A549 (cell line): Measurements from ENCODE around the gene TNC. TPM values are rescaled to one million over a fixed set of nuclear protein-coding genes. Genes with fewer than 3 reads are reported as not detected.

Experiments used
- BHLHE40 ChIP-seq: IDR thresholded peaks from 2 replicates; pipeline ENCODE4 v1.6.1; 2012; ENCODE audit warnings: low read depth, low read length, inconsistent platforms
- CBX2 ChIP-seq: fragments of 200-600 bp; sonication (generic); IDR thresholded peaks from 2 replicates; pipeline ENCODE4 v1.6.1; 2016; ENCODE audit warnings: low read depth, mild to moderate bottlenecking, borderline replicate concordance
- CBX8 ChIP-seq: fragments of 200-600 bp; sonication (generic); IDR thresholded peaks from 2 replicates; pipeline ENCODE4 v1.6.1; 2016
- CHD2 ChIP-seq: fragments of 150-350 bp; IDR thresholded peaks from 2 replicates; pipeline ENCODE4 v1.6.1; 2014; ENCODE audit warnings: low read length; ENCODE audit not compliant: partially characterized antibody
- EP300 ChIP-seq, 2 experiments: fragments of >200 bp; sonication (Bioruptor Twin); formaldehyde crosslinking; IDR thresholded peaks; 2 replicates in 1 of 2; 3 replicates in 1 of 2; pipeline ENCODE4 v1.6.1; 2016 to 2017
- HEYL ChIP-seq: fragments of 250-450 bp; sonication (Bioruptor Pico); IDR thresholded peaks from 2 replicates; pipeline ENCODE4 v1.8.0; 2021; ENCODE audit warnings: mild to moderate bottlenecking, moderate library complexity
- HOXB5 ChIP-seq: fragments of 250-450 bp; sonication (Bioruptor Pico); IDR thresholded peaks from 2 replicates; pipeline ENCODE4 v1.5.0; 2020; ENCODE audit warnings: mild to moderate bottlenecking, moderate library complexity
- JUN ChIP-seq, 2 experiments: fragments of >200 bp; sonication (Bioruptor Twin); formaldehyde crosslinking; IDR thresholded peaks; 2 replicates in 1 of 2; 3 replicates in 1 of 2; pipeline ENCODE4 v1.6.1; 2016 to 2017
- JUNB ChIP-seq: fragments of >200 bp; sonication (Bioruptor Twin); formaldehyde crosslinking; IDR thresholded peaks from 2 replicates; pipeline ENCODE4 v1.6.1; 2016
- KDM1A ChIP-seq: fragments of 200-600 bp; sonication (generic); IDR thresholded peaks from 2 replicates; pipeline ENCODE4 v1.6.1; 2016; ENCODE audit warnings: low read depth, mild to moderate bottlenecking
- MYC ChIP-seq: IDR thresholded peaks from 2 replicates; pipeline ENCODE4 v1.6.1; 2012; ENCODE audit warnings: mild to moderate bottlenecking, inconsistent platforms, low read length, improper control_type of control experiment, borderline replicate concordance
- NPAS2 ChIP-seq: fragments of 250-450 bp; sonication (Bioruptor Pico); IDR thresholded peaks from 2 replicates; pipeline ENCODE4 v1.8.0; 2022; ENCODE audit warnings: mild to moderate bottlenecking, moderate library complexity, borderline replicate concordance
- PHF8 ChIP-seq: fragments of 200-600 bp; sonication (generic); IDR thresholded peaks from 2 replicates; pipeline ENCODE4 v1.6.1; 2016; ENCODE audit warnings: low read depth, mild to moderate bottlenecking, antibody characterized with exemption, moderate library complexity, borderline replicate concordance
- RARB ChIP-seq: fragments of 250-450 bp; sonication (Bioruptor Pico); IDR thresholded peaks from 2 replicates; pipeline ENCODE4 v1.8.0; 2021; ENCODE audit warnings: mild to moderate bottlenecking, moderate library complexity
- RCOR1 ChIP-seq: fragments of 150-350 bp; IDR thresholded peaks from 2 replicates; pipeline ENCODE4 v1.6.1; 2014; ENCODE audit warnings: antibody characterized with exemption, low read length, low read depth
- RNF2 ChIP-seq: fragments of 200-600 bp; sonication (generic); IDR thresholded peaks from 2 replicates; pipeline ENCODE4 v1.6.1; 2016; ENCODE audit warnings: low read depth, mild to moderate bottlenecking, antibody characterized with exemption, moderate library complexity, borderline replicate concordance
- TP53 ChIP-seq: fragments of 250-450 bp; sonication (Bioruptor Pico); IDR thresholded peaks from 2 replicates; pipeline ENCODE4 v1.5.0; 2021; ENCODE audit warnings: mild to moderate bottlenecking, moderate library complexity
- ZC3H11A ChIP-seq: fragments of 450-650 bp; IDR thresholded peaks from 2 replicates; pipeline ENCODE4 v1.6.1; 2014; ENCODE audit warnings: antibody characterized with exemption, mild to moderate bottlenecking
- ZFP36 ChIP-seq: fragments of 450-650 bp; IDR thresholded peaks from 2 replicates; pipeline ENCODE4 v1.6.1; 2014; ENCODE audit warnings: borderline replicate concordance; ENCODE audit not compliant: partially characterized antibody
- polyA plus RNA-seq, 4 experiments: library from polyadenylated mRNA; depleted of rRNA in 3 of 4; stranded (reverse); fragments of >200 nt; fragmentation: RNase III in 1 of 4; extraction: RNeasy Plus Mini Kit Qiagen cat#74134 plus additional on column Dnase treatment in 1 of 4; gene quantifications; 2 replicates in 3 of 4; 3 replicates in 1 of 4; pipeline ENCODE4 v1.2.3, GENCODE V29; 2011 to 2017
- TF ChIP-seq, protein P1 (sequence below): IDR thresholded peaks from 2 replicates; pipeline ENCODE4 v1.6.1; 2012
- TF ChIP-seq, protein P2 (sequence below): fragments of >200 bp; sonication (Bioruptor Twin); formaldehyde crosslinking; IDR thresholded peaks from 3 replicates; pipeline ENCODE4 v1.6.1; 2016
- TF ChIP-seq, protein P3 (sequence below): IDR thresholded peaks from 2 replicates; pipeline ENCODE4 v1.6.1; 2012; ENCODE audit warnings: low read depth, borderline replicate concordance
- TF ChIP-seq, protein P4 (sequence below): fragments of 250-450 bp; sonication (Bioruptor Pico); IDR thresholded peaks from 2 replicates; pipeline ENCODE4 v1.5.0; 2020; ENCODE audit warnings: low read depth, mild to moderate bottlenecking, moderate library complexity
- TF ChIP-seq, protein P5 (sequence below): fragments of 200-600 bp; sonication (generic); IDR thresholded peaks from 2 replicates; pipeline ENCODE4 v1.6.1; 2016; ENCODE audit warnings: antibody characterized with exemption, mild to moderate bottlenecking, moderate library complexity
- TF ChIP-seq, protein P6 (sequence below): fragments of 450-650 bp; IDR thresholded peaks from 2 replicates; pipeline ENCODE4 v1.6.1; 2014; ENCODE audit warnings: antibody characterized with exemption

Gene TNC
- polyA plus RNA-seq, 2 of the 4 experiments (the other 2 are of a cell fraction), result 0.50 to 0.63 TPM

DNA sequence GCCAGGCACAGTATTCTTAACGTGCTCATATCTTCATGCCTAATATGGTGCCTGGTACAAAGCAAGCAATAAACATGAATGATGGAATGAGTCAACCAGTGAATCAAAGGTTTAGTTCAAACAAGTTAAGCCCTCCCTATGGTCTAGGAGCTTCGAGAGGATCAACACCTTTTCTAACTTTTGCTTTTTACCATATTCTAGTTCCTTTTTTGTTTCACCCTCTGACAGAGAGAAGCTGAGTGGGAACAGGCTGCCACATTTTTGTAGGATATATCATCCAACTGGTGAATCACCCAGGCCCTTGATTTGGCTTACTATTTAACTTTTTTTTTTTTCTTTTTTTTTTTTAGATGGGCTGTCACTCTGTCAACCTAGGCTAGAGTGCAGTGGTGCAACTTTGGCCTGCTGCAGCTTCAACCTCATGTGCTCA is 39.3 kb upstream of the TNC start (continued):
- TF ChIP-seq, protein P1, sequence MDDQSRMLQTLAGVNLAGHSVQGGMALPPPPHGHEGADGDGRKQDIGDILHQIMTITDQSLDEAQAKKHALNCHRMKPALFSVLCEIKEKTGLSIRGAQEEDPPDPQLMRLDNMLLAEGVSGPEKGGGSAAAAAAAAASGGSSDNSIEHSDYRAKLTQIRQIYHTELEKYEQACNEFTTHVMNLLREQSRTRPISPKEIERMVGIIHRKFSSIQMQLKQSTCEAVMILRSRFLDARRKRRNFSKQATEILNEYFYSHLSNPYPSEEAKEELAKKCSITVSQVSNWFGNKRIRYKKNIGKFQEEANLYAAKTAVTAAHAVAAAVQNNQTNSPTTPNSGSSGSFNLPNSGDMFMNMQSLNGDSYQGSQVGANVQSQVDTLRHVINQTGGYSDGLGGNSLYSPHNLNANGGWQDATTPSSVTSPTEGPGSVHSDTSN, result no peak
- TF ChIP-seq EP300 (IDR thresholded peaks at IDR 0.05), result no peak
- no peak for TF ChIP-seq CBX8
- TF ChIP-seq, protein P2, sequence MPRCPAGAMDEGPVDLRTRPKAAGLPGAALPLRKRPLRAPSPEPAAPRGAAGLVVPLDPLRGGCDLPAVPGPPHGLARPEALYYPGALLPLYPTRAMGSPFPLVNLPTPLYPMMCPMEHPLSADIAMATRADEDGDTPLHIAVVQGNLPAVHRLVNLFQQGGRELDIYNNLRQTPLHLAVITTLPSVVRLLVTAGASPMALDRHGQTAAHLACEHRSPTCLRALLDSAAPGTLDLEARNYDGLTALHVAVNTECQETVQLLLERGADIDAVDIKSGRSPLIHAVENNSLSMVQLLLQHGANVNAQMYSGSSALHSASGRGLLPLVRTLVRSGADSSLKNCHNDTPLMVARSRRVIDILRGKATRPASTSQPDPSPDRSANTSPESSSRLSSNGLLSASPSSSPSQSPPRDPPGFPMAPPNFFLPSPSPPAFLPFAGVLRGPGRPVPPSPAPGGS, result no peak
- no peak for TF ChIP-seq HEYL (CRISPR knock-in tag)
- no peak for TF ChIP-seq HOXB5 (CRISPR knock-in tag)
- TF ChIP-seq BHLHE40, result no peak
- TF ChIP-seq RNF2, result no peak
- no peak for TF ChIP-seq MYC
- no peak for TF ChIP-seq RCOR1
- TF ChIP-seq KDM1A, result no peak
- TF ChIP-seq CBX2, result no peak
- no peak for TF ChIP-seq RARB (CRISPR knock-in tag)
- TF ChIP-seq ZFP36, result no peak
- TF ChIP-seq, protein P3, sequence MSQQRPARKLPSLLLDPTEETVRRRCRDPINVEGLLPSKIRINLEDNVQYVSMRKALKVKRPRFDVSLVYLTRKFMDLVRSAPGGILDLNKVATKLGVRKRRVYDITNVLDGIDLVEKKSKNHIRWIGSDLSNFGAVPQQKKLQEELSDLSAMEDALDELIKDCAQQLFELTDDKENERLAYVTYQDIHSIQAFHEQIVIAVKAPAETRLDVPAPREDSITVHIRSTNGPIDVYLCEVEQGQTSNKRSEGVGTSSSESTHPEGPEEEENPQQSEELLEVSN, result no peak
- TF ChIP-seq JUN (IDR thresholded peaks at IDR 0.05), result 0 out of 5 replicates have a peak, but pooled peaks have one; percentile 36 to 39
- TF ChIP-seq, protein P4, sequence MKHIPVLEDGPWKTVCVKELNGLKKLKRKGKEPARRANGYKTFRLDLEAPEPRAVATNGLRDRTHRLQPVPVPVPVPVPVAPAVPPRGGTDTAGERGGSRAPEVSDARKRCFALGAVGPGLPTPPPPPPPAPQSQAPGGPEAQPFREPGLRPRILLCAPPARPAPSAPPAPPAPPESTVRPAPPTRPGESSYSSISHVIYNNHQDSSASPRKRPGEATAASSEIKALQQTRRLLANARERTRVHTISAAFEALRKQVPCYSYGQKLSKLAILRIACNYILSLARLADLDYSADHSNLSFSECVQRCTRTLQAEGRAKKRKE (CRISPR knock-in tag), result no peak
- TF ChIP-seq ZC3H11A, result no peak
- TF ChIP-seq CHD2, result no peak
- no peak for TF ChIP-seq TP53 (CRISPR knock-in tag)
- no peak for TF ChIP-seq NPAS2 (CRISPR knock-in tag)
- no peak for TF ChIP-seq PHF8
- TF ChIP-seq, protein P5, sequence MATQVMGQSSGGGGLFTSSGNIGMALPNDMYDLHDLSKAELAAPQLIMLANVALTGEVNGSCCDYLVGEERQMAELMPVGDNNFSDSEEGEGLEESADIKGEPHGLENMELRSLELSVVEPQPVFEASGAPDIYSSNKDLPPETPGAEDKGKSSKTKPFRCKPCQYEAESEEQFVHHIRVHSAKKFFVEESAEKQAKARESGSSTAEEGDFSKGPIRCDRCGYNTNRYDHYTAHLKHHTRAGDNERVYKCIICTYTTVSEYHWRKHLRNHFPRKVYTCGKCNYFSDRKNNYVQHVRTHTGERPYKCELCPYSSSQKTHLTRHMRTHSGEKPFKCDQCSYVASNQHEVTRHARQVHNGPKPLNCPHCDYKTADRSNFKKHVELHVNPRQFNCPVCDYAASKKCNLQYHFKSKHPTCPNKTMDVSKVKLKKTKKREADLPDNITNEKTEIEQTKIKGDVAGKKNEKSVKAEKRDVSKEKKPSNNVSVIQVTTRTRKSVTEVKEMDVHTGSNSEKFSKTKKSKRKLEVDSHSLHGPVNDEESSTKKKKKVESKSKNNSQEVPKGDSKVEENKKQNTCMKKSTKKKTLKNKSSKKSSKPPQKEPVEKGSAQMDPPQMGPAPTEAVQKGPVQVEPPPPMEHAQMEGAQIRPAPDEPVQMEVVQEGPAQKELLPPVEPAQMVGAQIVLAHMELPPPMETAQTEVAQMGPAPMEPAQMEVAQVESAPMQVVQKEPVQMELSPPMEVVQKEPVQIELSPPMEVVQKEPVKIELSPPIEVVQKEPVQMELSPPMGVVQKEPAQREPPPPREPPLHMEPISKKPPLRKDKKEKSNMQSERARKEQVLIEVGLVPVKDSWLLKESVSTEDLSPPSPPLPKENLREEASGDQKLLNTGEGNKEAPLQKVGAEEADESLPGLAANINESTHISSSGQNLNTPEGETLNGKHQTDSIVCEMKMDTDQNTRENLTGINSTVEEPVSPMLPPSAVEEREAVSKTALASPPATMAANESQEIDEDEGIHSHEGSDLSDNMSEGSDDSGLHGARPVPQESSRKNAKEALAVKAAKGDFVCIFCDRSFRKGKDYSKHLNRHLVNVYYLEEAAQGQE, result no peak
- peak; percentile 88 for TF ChIP-seq JUNB
- TF ChIP-seq, protein P6, sequence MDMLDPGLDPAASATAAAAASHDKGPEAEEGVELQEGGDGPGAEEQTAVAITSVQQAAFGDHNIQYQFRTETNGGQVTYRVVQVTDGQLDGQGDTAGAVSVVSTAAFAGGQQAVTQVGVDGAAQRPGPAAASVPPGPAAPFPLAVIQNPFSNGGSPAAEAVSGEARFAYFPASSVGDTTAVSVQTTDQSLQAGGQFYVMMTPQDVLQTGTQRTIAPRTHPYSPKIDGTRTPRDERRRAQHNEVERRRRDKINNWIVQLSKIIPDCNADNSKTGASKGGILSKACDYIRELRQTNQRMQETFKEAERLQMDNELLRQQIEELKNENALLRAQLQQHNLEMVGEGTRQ, result no peak
- TF ChIP-seq, all 56 proteins: peak for 6
